Measurements from ENCODE around the gene ALX3.

GRCh38 chr1:110053552-110054428, 16.7 kb downstream of the ALX3 start:
- TF ChIP-seq CTCF (IDR thresholded peaks at IDR 0.05; ENCODE audit: insufficient read depth, low read depth, low read length), result peak; percentile 88
- TF ChIP-seq EZH2 (IDR thresholded peaks at IDR 0.05; ENCODE audit: insufficient read depth, low read length), result no peak

All from astrocyte (in vitro differentiated cells and primary cell).